Thymus (tissue), 2 donors: ENCODE results near the gene COL16A1. TPM values are rescaled to one million over a fixed set of nuclear protein-coding genes. Genes with fewer than 3 reads are reported as not detected.

Experiments
- polyA plus RNA-seq: library from polyadenylated mRNA; stranded (reverse); fragments of 200-250 nt; gene quantifications from one replicate; pipeline ENCODE4 v1.2.3, GENCODE V29; 2013
- total RNA-seq: library from RNA; stranded (reverse); fragments of 120-200 nt; gene quantifications from one replicate; pipeline ENCODE4 v1.2.4, GENCODE V29; 2013
- donor health status: healthy.

Gene COL16A1
- total and polyA plus RNA-seq, 2 donors, result 32.9 to 39.3 TPM

Other genes starting within 250 kb of the COL16A1 start
- gene TINAGL1, start 127.5 kb downstream of the COL16A1 start, total RNA-seq, result 6.3 TPM
- 26.7 TPM for gene TINAGL1, start 127.5 kb downstream of the COL16A1 start, polyA plus RNA-seq
- not detected for gene HCRTR1, start 86.3 kb downstream of the COL16A1 start, total RNA-seq
- 0.02 TPM for gene HCRTR1, start 86.3 kb downstream of the COL16A1 start, polyA plus RNA-seq
- 53.7 TPM for gene PEF1, start 59.1 kb downstream of the COL16A1 start, total RNA-seq
- 83.1 TPM for gene PEF1, start 59.1 kb downstream of the COL16A1 start, polyA plus RNA-seq
- gene ADGRB2, start 60.3 kb upstream of the COL16A1 start, total RNA-seq, result 6.0 TPM
- gene ADGRB2, start 60.3 kb upstream of the COL16A1 start, polyA plus RNA-seq, result 24.4 TPM
- 2.5 TPM for gene SPOCD1, start 112.0 kb upstream of the COL16A1 start, total RNA-seq
- gene SPOCD1, start 112.0 kb upstream of the COL16A1 start, polyA plus RNA-seq, result 0.41 TPM
- 748 TPM for gene PTP4A2, start 234.4 kb upstream of the COL16A1 start, total RNA-seq
- gene PTP4A2, start 234.4 kb upstream of the COL16A1 start, polyA plus RNA-seq, result 214 TPM